SU-DHL-6 (cell line): ENCODE results near the gene ELP1.

Source experiments
- H2AFZ ChIP-seq: fragments of 200-600 bp; sonication (generic); 2 replicates; pipeline ENCODE4 v1.6.1; 2014; ENCODE audit warnings: low read depth, mild to moderate bottlenecking, moderate library complexity, mixed read lengths, antibody characterized with exemption, low read length; ENCODE audit not compliant: severe bottlenecking
- H3F3A ChIP-seq: fragments of 200-600 bp; shearing (Covaris generic); 2 replicates; pipeline ENCODE4 v1.6.0; 2016; ENCODE audit warnings: antibody characterized with exemption, mild to moderate bottlenecking; ENCODE audit not compliant: insufficient read depth
- H3K27ac ChIP-seq: fragments of 200-600 bp; sonication (generic); 2 replicates; pipeline ENCODE4 v1.5.1; 2016; ENCODE audit warnings: low read depth, mild to moderate bottlenecking, low read length, moderate library complexity, mixed read lengths
- H3K27me3 ChIP-seq: fragments of 200-600 bp; sonication (generic), shearing (Covaris generic); 2 replicates; pipeline ENCODE4 v1.6.0; 2014; ENCODE audit warnings: mild to moderate bottlenecking, low read length
- H3K36me3 ChIP-seq: fragments of 200-600 bp; sonication (generic); 2 replicates; pipeline ENCODE4 v1.6.1; 2014; ENCODE audit warnings: mild to moderate bottlenecking, low read length, mixed read lengths
- H3K4me2 ChIP-seq: fragments of 300-600, 200-600 bp; shearing (Covaris generic), sonication (generic); 2 replicates; pipeline ENCODE4 v1.6.0; 2014; ENCODE audit warnings: low read length, low read depth, mild to moderate bottlenecking; ENCODE audit not compliant: poor library complexity, severe bottlenecking
- H3K4me3 ChIP-seq: fragments of 200-600 bp; sonication (generic); 2 replicates; pipeline ENCODE4 v1.5.1; 2014; ENCODE audit warnings: antibody characterized with exemption, low read length, mild to moderate bottlenecking, mixed read lengths; ENCODE audit not compliant: insufficient read depth, poor library complexity, severe bottlenecking
- H3K79me2 ChIP-seq: fragments of 200-600 bp; sonication (generic); 2 replicates; pipeline ENCODE4 v1.6.1; 2014; ENCODE audit warnings: mild to moderate bottlenecking, low read length, moderate library complexity; ENCODE audit not compliant: insufficient read depth
- H3K9ac ChIP-seq: fragments of 200-600 bp; sonication (generic); 2 replicates; pipeline ENCODE4 v1.7.0; 2014; ENCODE audit warnings: mild to moderate bottlenecking, low read length
- H3K9me2 ChIP-seq: fragments of 200-600 bp; sonication (generic); replicated peaks from 2 replicates; pipeline ENCODE4 v1.6.1; 2014; ENCODE audit warnings: low read length; ENCODE audit not compliant: insufficient read depth
- H3K9me3 ChIP-seq: fragments of 200-600 bp; sonication (generic); 2 replicates; pipeline ENCODE4 v1.6.1; 2014; ENCODE audit warnings: low read length, mixed read lengths; ENCODE audit not compliant: insufficient read depth
- H4K20me1 ChIP-seq: fragments of 200-600 bp; sonication (generic); 2 replicates; pipeline ENCODE4 v1.6.1; 2014; ENCODE audit warnings: low read depth, mild to moderate bottlenecking, antibody characterized with exemption, low read length, moderate library complexity, mixed read lengths
- EZH2phosphoT487 ChIP-seq: fragments of 200-600 bp; sonication (generic), shearing (Covaris generic); conservative IDR thresholded peaks from 2 replicates; pipeline ENCODE4 v1.6.1; 2018; ENCODE audit warnings: mild to moderate bottlenecking, antibody characterized with exemption, low read length, moderate library complexity, mixed read lengths
- TF ChIP-seq, protein P1 (sequence below): fragments of 200-600 bp; sonication (generic); IDR thresholded peaks from one replicate; pipeline ENCODE4 v1.5.1; 2017; ENCODE audit warnings: antibody characterized with exemption, mild to moderate bottlenecking, low read length, moderate library complexity; ENCODE audit not compliant: insufficient read depth, poor library complexity, severe bottlenecking

ELP1 gene

DNA sequence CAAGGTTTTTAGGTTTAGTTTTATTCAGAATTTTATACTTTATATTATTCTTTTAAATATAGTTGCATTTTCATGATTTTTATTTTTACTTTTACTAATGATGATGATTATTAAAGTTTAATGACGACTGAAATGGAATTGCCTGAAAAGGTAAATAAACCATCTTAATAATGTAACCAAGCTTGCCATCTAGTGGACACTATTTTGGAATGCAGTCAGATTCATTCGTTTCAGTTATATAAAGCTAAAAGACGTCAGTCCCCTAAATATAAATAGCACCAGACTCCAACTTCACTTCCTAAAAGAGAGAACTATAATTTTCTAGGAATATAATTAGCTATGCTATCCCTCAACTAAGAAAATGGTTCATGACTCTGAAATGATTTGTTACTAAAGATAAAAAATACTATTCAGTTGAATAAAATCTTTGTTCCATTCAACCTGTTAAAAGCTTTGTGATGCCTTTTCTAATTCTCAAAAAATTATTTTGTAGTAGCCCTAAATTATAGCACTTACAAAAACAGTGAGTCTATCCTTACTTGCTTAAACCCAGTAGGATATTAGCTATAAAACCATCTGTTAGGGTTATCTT, 20.2 kb upstream of the ELP1 start:
- Histone ChIP-seq H3K79me2 (no peaks in the 10 kb centered on the region), H3K27me3 (no peaks in the 10 kb centered on the region), H3K27ac (no peak overlapping the region), H3K9me2 (no peaks in the 10 kb centered on the region), H3K4me3 (no peak overlapping the region), H3K36me3 (no peaks in the 10 kb centered on the region), H3K9me3 (no peaks in the 10 kb centered on the region), H2AFZ (no peak overlapping the region), H3K4me2 (no peak overlapping the region), H3K9ac (no peak overlapping the region), H4K20me1 (no peaks in the 10 kb centered on the region), H3F3A (no peaks in the 10 kb centered on the region)
- TF ChIP-seq, protein P1, sequence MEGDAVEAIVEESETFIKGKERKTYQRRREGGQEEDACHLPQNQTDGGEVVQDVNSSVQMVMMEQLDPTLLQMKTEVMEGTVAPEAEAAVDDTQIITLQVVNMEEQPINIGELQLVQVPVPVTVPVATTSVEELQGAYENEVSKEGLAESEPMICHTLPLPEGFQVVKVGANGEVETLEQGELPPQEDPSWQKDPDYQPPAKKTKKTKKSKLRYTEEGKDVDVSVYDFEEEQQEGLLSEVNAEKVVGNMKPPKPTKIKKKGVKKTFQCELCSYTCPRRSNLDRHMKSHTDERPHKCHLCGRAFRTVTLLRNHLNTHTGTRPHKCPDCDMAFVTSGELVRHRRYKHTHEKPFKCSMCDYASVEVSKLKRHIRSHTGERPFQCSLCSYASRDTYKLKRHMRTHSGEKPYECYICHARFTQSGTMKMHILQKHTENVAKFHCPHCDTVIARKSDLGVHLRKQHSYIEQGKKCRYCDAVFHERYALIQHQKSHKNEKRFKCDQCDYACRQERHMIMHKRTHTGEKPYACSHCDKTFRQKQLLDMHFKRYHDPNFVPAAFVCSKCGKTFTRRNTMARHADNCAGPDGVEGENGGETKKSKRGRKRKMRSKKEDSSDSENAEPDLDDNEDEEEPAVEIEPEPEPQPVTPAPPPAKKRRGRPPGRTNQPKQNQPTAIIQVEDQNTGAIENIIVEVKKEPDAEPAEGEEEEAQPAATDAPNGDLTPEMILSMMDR, result peak; percentile 46
- TF ChIP-seq EZH2phosphoT487, result no peak

DNA sequence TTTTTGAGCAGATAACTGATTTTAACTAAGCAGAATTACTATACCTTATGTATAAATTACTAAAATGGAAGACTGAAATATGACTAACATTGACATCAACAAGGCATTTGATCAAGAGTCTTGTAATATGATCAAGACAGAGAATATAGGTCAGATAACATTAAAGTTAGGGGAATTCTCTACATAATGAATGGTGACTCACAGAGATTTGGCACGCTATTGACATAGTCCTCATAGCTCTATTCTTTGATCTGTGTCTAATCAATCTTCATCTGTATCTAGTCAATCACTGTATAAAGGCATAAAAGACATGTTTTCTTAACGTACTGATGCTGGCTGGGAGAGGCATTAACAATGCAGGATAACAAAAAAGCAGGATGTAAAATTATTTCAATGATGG, 17.7 kb upstream of the ELP1 start:
- H3K27ac ChIP-seq, result no peak overlapping the region
- no peak for TF ChIP-seq EZH2phosphoT487
- TF ChIP-seq, protein P1, result no peak
- no peaks in the 10 kb centered on the region for H4K20me1 ChIP-seq
- H3K4me3 ChIP-seq, result no peak overlapping the region
- H3F3A ChIP-seq, result 0 out of 2 replicates have a peak, but pooled peaks cover 5% of the 10 kb centered on the region
- no peaks in the 10 kb centered on the region; the same call in 1 of the 2 replicates for H3K36me3 ChIP-seq
- H3K9ac ChIP-seq, result no peak overlapping the region
- H3K27me3 ChIP-seq, result no peaks in the 10 kb centered on the region
- no peak overlapping the region for H3K4me2 ChIP-seq
- H3K9me2 ChIP-seq, result no peaks in the 10 kb centered on the region
- H3K79me2 ChIP-seq, result no peaks in the 10 kb centered on the region
- no peaks in the 10 kb centered on the region for H3K9me3 ChIP-seq
- H2AFZ ChIP-seq, result no peak overlapping the region

DNA sequence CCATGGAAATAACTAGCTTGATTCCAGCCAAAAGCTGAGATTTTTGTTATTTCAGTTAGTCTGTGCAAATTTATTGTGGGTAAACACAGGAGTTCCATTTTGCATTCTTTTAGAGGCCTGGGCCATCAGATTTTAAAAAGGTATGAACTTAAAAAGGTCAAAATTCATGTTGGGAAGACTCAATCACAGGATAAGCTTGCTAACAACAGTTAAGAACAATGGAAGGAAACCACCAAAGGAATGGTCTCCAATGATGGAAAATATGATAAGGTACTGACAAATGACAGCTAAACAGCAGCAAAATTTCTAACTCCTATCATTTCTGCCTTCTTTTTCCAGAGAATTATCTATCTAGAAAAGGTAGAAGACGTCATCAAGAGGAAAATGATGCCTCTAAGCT, 16.2 kb upstream of the ELP1 start:
- H3K9me2 ChIP-seq, result no peaks in the 10 kb centered on the region
- H3K27me3 ChIP-seq, result no peaks in the 10 kb centered on the region
- H3F3A ChIP-seq, result 0 out of 2 replicates have a peak, but pooled peaks cover 5% of the 10 kb centered on the region
- H3K79me2 ChIP-seq, result no peaks in the 10 kb centered on the region
- no peak overlapping the region for H3K27ac ChIP-seq
- H3K36me3 ChIP-seq, result no peaks in the 10 kb centered on the region; the same call in 1 of the 2 replicates
- no peaks in the 10 kb centered on the region for H3K9me3 ChIP-seq
- H3K4me3 ChIP-seq, result no peak overlapping the region
- H3K4me2 ChIP-seq, result no peak overlapping the region
- TF ChIP-seq, protein P1, result no peak
- TF ChIP-seq EZH2phosphoT487, result no peak
- no peaks in the 10 kb centered on the region for H4K20me1 ChIP-seq
- no peak overlapping the region for H3K9ac ChIP-seq
- no peak overlapping the region for H2AFZ ChIP-seq
